ENCODE results near the gene MKNK1. TPM values are rescaled to one million over a fixed set of nuclear protein-coding genes. Genes with fewer than 3 reads are reported as not detected.

The MKNK1 gene
- total and polyA plus RNA-seq, 2 of the 4 experiments (the other 2 are of a cell fraction): 14.3 to 35.2 TPM

- Histone ChIP-seq H4K5ac (ENCODE audit: low read depth, low read length) (no peak overlapping the region), H3K23ac (ENCODE audit: low read depth, low read length) (no peak overlapping the region), H4K8ac (ENCODE audit: low read depth in 2 of 2, low read length in 2 of 2) (no peak overlapping the region), H3K4me3 (ENCODE audit: insufficient read depth, low read depth, low read length) (no peak overlapping the region), H3K36me3 (ENCODE audit: control insufficient read depth, insufficient read depth, low read length) (no peaks in the 10 kb centered on the region), H4K20me1 (ENCODE audit: insufficient read depth, low read length) (no peaks in the 10 kb centered on the region), H3K9me3 (ENCODE audit: control insufficient read depth, insufficient read depth, low read length) (no peaks in the 10 kb centered on the region), H2BK120ac (ENCODE audit: low read depth, low read length) (no peak overlapping the region), H3K4ac (ENCODE audit: low read depth, low read length) (no peak overlapping the region), H2AK9ac (replicated peaks; ENCODE audit: low read depth, low read length, poor library complexity) (no peak overlapping the region), H3K4me2 (ENCODE audit: low read depth, low read length) (no peak overlapping the region), H2AK5ac (ENCODE audit: low read depth, low read length) (no peak overlapping the region), H3K79me1 (ENCODE audit: low read depth in 1 of 2, low read length in 2 of 2) (no peaks in the 10 kb centered on the region), H3K9me1 (ENCODE audit: insufficient read depth, low read length) (no peaks in the 10 kb centered on the region; the same call in 1 of the 2 replicates), H3K4me1 (ENCODE audit: control insufficient read depth, insufficient read depth, low read length) (no peaks in the 10 kb centered on the region), H3K27me3 (ENCODE audit: control insufficient read depth, insufficient read depth, low read length) (peaks cover 33% of the 10 kb centered on the region), H2BK15ac (ENCODE audit: low read depth, low read length) (no peak overlapping the region), H4K91ac (ENCODE audit: insufficient read depth, low read depth, low read length) (no peak overlapping the region), H2BK5ac (ENCODE audit: low read depth, low read length, poor library complexity, severe bottlenecking) (no peak overlapping the region), H3K9ac (ENCODE audit: low read depth, low read length) (no peak overlapping the region), H3K27ac (ENCODE audit: insufficient read depth, low read length) (no peak overlapping the region), H3K14ac (replicated peaks; ENCODE audit: low read depth, low read length) (no peak overlapping the region), H3K56ac (ENCODE audit: extremely low read depth, insufficient read depth, low read length) (no peak overlapping the region), H2AFZ (replicated peaks; ENCODE audit: low read length, poor library complexity) (no peak overlapping the region), H2BK20ac (ENCODE audit: low read depth, low read length) (no peak overlapping the region), H3K18ac (ENCODE audit: low read depth, low read length) (no peak overlapping the region)
- BruUV-seq (replicated peaks): no TSS peak
- in situ Hi-C loops (cut with MboI; ENCODE audit: low sequenced_read_pairs) (no loop called here), dilution Hi-C loops (cut with HindIII; ENCODE audit: low sequenced_read_pairs, unreplicated experiment) (no loop called here), intact Hi-C loops (cut with micrococcal nuclease) (no loop called here)
- ChIA-PET CTCF (no interaction called here), POLR2A (ENCODE audit: unreplicated experiment) (no interaction called here)
- DNase-seq (no peak), ATAC-seq (ENCODE audit: low read depth) (no peak)
- 61% methylated on average over 7 of the region's 10 CpGs; no CpG with 5 or more reads in 1 of the 2 experiments for WGBS, 2 experiments (ENCODE audit: extremely low coverage in 2 of 2, insufficient read length in 1 of 2)
- TF ChIP-seq RCOR1 (IDR thresholded peaks at IDR 0.05; ENCODE audit: insufficient replicate concordance, low read length) (no peak), RAD21 (IDR thresholded peaks at IDR 0.05; ENCODE audit: low read length) (no peak), POLR2A (IDR thresholded peaks at IDR 0.05; ENCODE audit: low read depth, low read length) (no peak), MXI1 (IDR thresholded peaks at IDR 0.05; ENCODE audit: borderline replicate concordance, low read depth, low read length) (no peak), CTCF (conservative IDR thresholded peaks at IDR 0.05; ENCODE audit: low read depth, low read length) (no peak), SMC3 (IDR thresholded peaks at IDR 0.05; ENCODE audit: low read depth, low read length) (no peak), MAZ (IDR thresholded peaks at IDR 0.05; ENCODE audit: borderline replicate concordance, low read depth, low read length) (no peak), BHLHE40 (IDR thresholded peaks at IDR 0.05; ENCODE audit: low read depth, low read length) (no peak), MAFK (IDR thresholded peaks at IDR 0.05; ENCODE audit: low read depth, low read length) (no peak), NFE2L2 (IDR thresholded peaks at IDR 0.05; ENCODE audit: low read depth, low read length) (no peak), CEBPB (IDR thresholded peaks at IDR 0.05; ENCODE audit: low read depth, low read length) (no peak), USF2 (IDR thresholded peaks at IDR 0.05; ENCODE audit: low read depth, low read length) (no peak)
These were observed 51.5 kb downstream of the MKNK1 start for GRCh38 chr1:46552357-46553237.

All from IMR-90 (cell line).